SU-DHL-6 (cell line): ENCODE measurements around the gene RPL19.

ENCODE experiments used
- H2AFZ ChIP-seq: fragments of 200-600 bp; sonication (generic); 2 replicates; pipeline ENCODE4 v1.6.1; 2014; ENCODE audit warnings: low read depth, mild to moderate bottlenecking, moderate library complexity, mixed read lengths, antibody characterized with exemption, low read length; ENCODE audit not compliant: severe bottlenecking
- H3F3A ChIP-seq: fragments of 200-600 bp; shearing (Covaris generic); 2 replicates; pipeline ENCODE4 v1.6.0; 2016; ENCODE audit warnings: antibody characterized with exemption, mild to moderate bottlenecking; ENCODE audit not compliant: insufficient read depth
- H3K27ac ChIP-seq: fragments of 200-600 bp; sonication (generic); 2 replicates; pipeline ENCODE4 v1.5.1; 2016; ENCODE audit warnings: low read depth, mild to moderate bottlenecking, low read length, moderate library complexity, mixed read lengths
- H3K27me3 ChIP-seq: fragments of 200-600 bp; sonication (generic), shearing (Covaris generic); 2 replicates; pipeline ENCODE4 v1.6.0; 2014; ENCODE audit warnings: mild to moderate bottlenecking, low read length
- H3K36me3 ChIP-seq: fragments of 200-600 bp; sonication (generic); 2 replicates; pipeline ENCODE4 v1.6.1; 2014; ENCODE audit warnings: mild to moderate bottlenecking, low read length, mixed read lengths
- H3K4me2 ChIP-seq: fragments of 300-600, 200-600 bp; shearing (Covaris generic), sonication (generic); 2 replicates; pipeline ENCODE4 v1.6.0; 2014; ENCODE audit warnings: low read length, low read depth, mild to moderate bottlenecking; ENCODE audit not compliant: poor library complexity, severe bottlenecking
- H3K4me3 ChIP-seq: fragments of 200-600 bp; sonication (generic); 2 replicates; pipeline ENCODE4 v1.5.1; 2014; ENCODE audit warnings: antibody characterized with exemption, low read length, mild to moderate bottlenecking, mixed read lengths; ENCODE audit not compliant: insufficient read depth, poor library complexity, severe bottlenecking
- H3K79me2 ChIP-seq: fragments of 200-600 bp; sonication (generic); 2 replicates; pipeline ENCODE4 v1.6.1; 2014; ENCODE audit warnings: mild to moderate bottlenecking, low read length, moderate library complexity; ENCODE audit not compliant: insufficient read depth
- H3K9ac ChIP-seq: fragments of 200-600 bp; sonication (generic); 2 replicates; pipeline ENCODE4 v1.7.0; 2014; ENCODE audit warnings: mild to moderate bottlenecking, low read length
- H3K9me2 ChIP-seq: fragments of 200-600 bp; sonication (generic); replicated peaks from 2 replicates; pipeline ENCODE4 v1.6.1; 2014; ENCODE audit warnings: low read length; ENCODE audit not compliant: insufficient read depth
- H3K9me3 ChIP-seq: fragments of 200-600 bp; sonication (generic); 2 replicates; pipeline ENCODE4 v1.6.1; 2014; ENCODE audit warnings: low read length, mixed read lengths; ENCODE audit not compliant: insufficient read depth
- H4K20me1 ChIP-seq: fragments of 200-600 bp; sonication (generic); 2 replicates; pipeline ENCODE4 v1.6.1; 2014; ENCODE audit warnings: low read depth, mild to moderate bottlenecking, antibody characterized with exemption, low read length, moderate library complexity, mixed read lengths
- EZH2phosphoT487 ChIP-seq: fragments of 200-600 bp; sonication (generic), shearing (Covaris generic); conservative IDR thresholded peaks from 2 replicates; pipeline ENCODE4 v1.6.1; 2018; ENCODE audit warnings: mild to moderate bottlenecking, antibody characterized with exemption, low read length, moderate library complexity, mixed read lengths
- TF ChIP-seq, protein P1 (sequence below): fragments of 200-600 bp; sonication (generic); IDR thresholded peaks from one replicate; pipeline ENCODE4 v1.5.1; 2017; ENCODE audit warnings: antibody characterized with exemption, mild to moderate bottlenecking, low read length, moderate library complexity; ENCODE audit not compliant: insufficient read depth, poor library complexity, severe bottlenecking

Gene RPL19

GRCh38 chr17:39213852-39214251 lies 13.8 kb downstream of the RPL19 start:
- Histone ChIP-seq H3F3A (no peaks in the 10 kb centered on the region), H3K79me2 (no peaks in the 10 kb centered on the region), H3K4me2 (no peak overlapping the region), H3K27ac (no peak overlapping the region), H3K4me3 (no peak overlapping the region), H3K27me3 (no peaks in the 10 kb centered on the region), H4K20me1 (no peaks in the 10 kb centered on the region), H3K9me3 (no peaks in the 10 kb centered on the region), H2AFZ (no peak overlapping the region), H3K9ac (no peak overlapping the region), H3K9me2 (no peaks in the 10 kb centered on the region), H3K36me3 (no peaks in the 10 kb centered on the region)
- TF ChIP-seq, protein P1, sequence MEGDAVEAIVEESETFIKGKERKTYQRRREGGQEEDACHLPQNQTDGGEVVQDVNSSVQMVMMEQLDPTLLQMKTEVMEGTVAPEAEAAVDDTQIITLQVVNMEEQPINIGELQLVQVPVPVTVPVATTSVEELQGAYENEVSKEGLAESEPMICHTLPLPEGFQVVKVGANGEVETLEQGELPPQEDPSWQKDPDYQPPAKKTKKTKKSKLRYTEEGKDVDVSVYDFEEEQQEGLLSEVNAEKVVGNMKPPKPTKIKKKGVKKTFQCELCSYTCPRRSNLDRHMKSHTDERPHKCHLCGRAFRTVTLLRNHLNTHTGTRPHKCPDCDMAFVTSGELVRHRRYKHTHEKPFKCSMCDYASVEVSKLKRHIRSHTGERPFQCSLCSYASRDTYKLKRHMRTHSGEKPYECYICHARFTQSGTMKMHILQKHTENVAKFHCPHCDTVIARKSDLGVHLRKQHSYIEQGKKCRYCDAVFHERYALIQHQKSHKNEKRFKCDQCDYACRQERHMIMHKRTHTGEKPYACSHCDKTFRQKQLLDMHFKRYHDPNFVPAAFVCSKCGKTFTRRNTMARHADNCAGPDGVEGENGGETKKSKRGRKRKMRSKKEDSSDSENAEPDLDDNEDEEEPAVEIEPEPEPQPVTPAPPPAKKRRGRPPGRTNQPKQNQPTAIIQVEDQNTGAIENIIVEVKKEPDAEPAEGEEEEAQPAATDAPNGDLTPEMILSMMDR = no peak
- TF ChIP-seq EZH2phosphoT487 = no peak

DNA sequence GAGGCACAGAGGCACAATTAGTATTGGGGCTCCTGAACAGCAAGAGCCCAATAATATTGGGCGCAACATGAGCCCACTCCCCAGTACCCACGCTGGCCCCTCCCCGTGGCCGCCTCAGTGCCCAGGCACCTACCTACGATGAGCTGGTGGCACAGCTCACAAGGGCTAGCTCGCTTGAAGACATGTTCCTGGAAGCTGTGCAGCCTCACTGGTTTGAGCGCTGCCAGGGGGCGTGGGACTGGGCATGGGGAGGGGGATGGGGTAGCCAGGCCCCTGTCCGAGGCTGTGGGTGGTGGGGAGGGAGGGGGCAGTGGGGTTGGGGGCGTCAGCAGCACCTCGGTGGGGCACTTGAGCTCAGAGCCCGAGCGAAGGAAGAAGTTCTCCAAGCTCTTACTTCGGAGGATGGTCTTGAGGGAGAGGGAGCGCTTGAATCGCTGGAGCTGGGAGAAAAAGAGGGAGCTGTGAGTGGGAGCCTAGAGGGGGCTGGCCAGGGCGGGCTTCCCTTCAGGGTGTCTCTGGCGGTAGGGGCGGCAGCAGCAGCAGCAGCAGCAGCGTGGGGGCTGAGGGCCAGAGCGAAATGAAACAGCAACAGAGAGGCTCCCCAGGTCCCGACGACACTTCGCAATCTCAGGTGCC lies 17.8 kb downstream of the RPL19 start:
- H3K9me3 ChIP-seq = no peaks in the 10 kb centered on the region
- H3F3A ChIP-seq = no peaks in the 10 kb centered on the region
- H3K36me3 ChIP-seq = no peaks in the 10 kb centered on the region
- no peaks in the 10 kb centered on the region for H3K27me3 ChIP-seq
- no peaks in the 10 kb centered on the region for H3K9me2 ChIP-seq
- H3K79me2 ChIP-seq = no peaks in the 10 kb centered on the region
- no peak for TF ChIP-seq EZH2phosphoT487
- TF ChIP-seq, protein P1 = no peak
- no peak overlapping the region for H2AFZ ChIP-seq
- no peaks in the 10 kb centered on the region for H4K20me1 ChIP-seq
- H3K9ac ChIP-seq = no peak overlapping the region
- no peak overlapping the region for H3K27ac ChIP-seq
- H3K4me2 ChIP-seq = no peak overlapping the region
- no peak overlapping the region for H3K4me3 ChIP-seq

DNA sequence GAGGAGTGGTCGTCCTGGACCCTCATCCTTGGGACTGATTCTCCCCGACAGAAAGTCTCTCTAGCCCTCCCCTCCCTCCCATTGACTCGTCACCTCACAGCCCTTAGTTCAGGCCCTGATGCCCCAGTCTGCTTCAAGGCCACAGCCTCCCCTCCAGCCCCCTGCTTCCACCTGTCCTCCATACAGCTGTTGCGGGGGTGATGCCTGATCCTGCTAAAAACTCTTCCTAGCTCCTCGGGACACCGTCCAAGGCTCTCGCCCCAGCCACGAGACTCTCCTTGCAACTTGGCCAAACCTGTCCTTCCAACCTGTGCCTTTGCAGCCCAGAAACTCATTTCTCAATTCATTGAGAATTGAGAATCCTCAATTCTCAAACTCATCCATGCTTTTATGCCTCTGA lies 18.8 kb downstream of the RPL19 start:
- no peak overlapping the region for H3K4me2 ChIP-seq
- TF ChIP-seq, protein P1 = no peak
- no peak for TF ChIP-seq EZH2phosphoT487

More for the DNA sequence above, 18.8 kb downstream of the RPL19 start:
- Histone ChIP-seq H3K9ac (no peak overlapping the region), H3F3A (no peaks in the 10 kb centered on the region), H3K27me3 (no peaks in the 10 kb centered on the region; the same call in 1 of the 2 replicates), H3K36me3 (no peaks in the 10 kb centered on the region), H3K9me2 (no peaks in the 10 kb centered on the region), H2AFZ (no peak overlapping the region), H4K20me1 (no peaks in the 10 kb centered on the region), H3K9me3 (no peaks in the 10 kb centered on the region), H3K27ac (no peak overlapping the region), H3K79me2 (no peaks in the 10 kb centered on the region), H3K4me3 (no peak overlapping the region)
